SU-DHL-6 (cell line): ENCODE measurements around the gene ZNF81.

Source experiments
- CTCF ChIP-seq: fragments of 200-600 bp; sonication (generic); IDR thresholded peaks from one replicate; pipeline ENCODE4 v1.5.1; 2017; ENCODE audit warnings: antibody characterized with exemption, mild to moderate bottlenecking, low read length, moderate library complexity; ENCODE audit not compliant: insufficient read depth, poor library complexity, severe bottlenecking
- EZH2phosphoT487 ChIP-seq: fragments of 200-600 bp; sonication (generic), shearing (Covaris generic); conservative IDR thresholded peaks from 2 replicates; pipeline ENCODE4 v1.6.1; 2018; ENCODE audit warnings: mild to moderate bottlenecking, antibody characterized with exemption, low read length, moderate library complexity, mixed read lengths

DNA sequence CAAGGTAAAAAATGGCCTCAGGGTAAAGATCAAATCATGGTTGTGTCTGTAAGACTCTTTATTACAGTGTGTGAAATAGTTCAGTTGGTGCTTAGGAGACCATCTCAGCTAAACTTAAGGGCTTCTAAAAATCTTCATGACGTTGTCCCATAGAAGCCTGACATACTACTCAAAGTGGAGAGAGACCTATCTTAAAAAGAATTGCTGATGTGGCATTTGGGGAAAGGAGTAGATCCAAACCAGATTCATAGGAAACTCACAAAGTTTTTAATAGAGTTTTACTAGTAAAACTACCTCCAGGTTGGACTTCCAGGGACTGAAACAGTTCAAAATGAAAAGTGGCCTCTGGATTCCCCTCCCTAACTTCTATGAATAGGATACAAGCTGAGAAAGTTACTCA, 81.6 kb downstream of the ZNF81 start:
- TF ChIP-seq CTCF (no peak), EZH2phosphoT487 (no peak)
